ENCODE measurements around the gene LTBP3. TPM values are rescaled to one million over a fixed set of nuclear protein-coding genes. Genes with fewer than 3 reads are reported as not detected.

Gene LTBP3
- total and polyA plus RNA-seq, 2 donors from 2014 or later, result 61.6 to 165 TPM

DNA sequence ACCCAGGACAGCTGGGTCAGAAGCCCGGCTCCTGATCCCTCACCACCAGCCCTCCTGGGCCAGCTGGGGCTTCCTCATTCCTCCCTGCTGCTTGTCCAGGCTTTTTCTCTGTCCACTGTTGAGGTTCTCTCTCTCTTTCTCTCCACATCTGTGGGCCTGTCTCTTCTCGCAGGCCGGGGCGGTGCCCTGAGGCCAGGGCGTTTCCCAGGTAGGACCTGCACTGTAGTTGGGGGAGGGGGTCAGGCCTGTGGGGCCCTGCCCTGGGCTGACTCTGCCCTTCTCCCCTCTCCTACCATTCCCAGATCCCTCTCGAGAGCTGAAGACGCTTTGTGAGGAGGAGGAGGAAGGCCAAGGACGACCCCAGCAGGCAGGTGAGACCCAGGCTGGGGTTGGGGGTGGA lies 22.6 kb upstream of the LTBP3 start:
- Histone ChIP-seq H3K9me3 (ENCODE audit: control insufficient read depth in 2 of 3, insufficient read depth in 1 of 3, low read length in 3 of 3) (no peaks in the 10 kb centered on the region), H3K36me3 (ENCODE audit: control insufficient read depth in 2 of 3, insufficient read depth in 3 of 3, low read length in 3 of 3) (peaks cover 0 to 5% (median 0%) of the 10 kb centered on the region in 3 donors), H3K4me1 (ENCODE audit: control insufficient read depth in 2 of 3, insufficient read depth in 2 of 3, low read depth in 1 of 3, low read length in 3 of 3) (peaks cover 0 to 14% (median 0%) of the 10 kb centered on the region in 3 donors), H3K27me3 (ENCODE audit: control insufficient read depth, insufficient read depth, low read length) (no peaks in the 10 kb centered on the region), H3K4me3 (ENCODE audit: low read length in 3 of 3) (no peak overlapping the region), H3K9ac (ENCODE audit: low read length in 3 of 3) (no peak overlapping the region), H3K27ac (ENCODE audit: low read depth in 2 of 2, low read length in 2 of 2) (no peak overlapping the region)
- DNase-seq (no peak), FAIRE-seq (no peak)
- intact Hi-C loops (cut with DNase I), result no loop called here
- TF ChIP-seq, protein P1, sequence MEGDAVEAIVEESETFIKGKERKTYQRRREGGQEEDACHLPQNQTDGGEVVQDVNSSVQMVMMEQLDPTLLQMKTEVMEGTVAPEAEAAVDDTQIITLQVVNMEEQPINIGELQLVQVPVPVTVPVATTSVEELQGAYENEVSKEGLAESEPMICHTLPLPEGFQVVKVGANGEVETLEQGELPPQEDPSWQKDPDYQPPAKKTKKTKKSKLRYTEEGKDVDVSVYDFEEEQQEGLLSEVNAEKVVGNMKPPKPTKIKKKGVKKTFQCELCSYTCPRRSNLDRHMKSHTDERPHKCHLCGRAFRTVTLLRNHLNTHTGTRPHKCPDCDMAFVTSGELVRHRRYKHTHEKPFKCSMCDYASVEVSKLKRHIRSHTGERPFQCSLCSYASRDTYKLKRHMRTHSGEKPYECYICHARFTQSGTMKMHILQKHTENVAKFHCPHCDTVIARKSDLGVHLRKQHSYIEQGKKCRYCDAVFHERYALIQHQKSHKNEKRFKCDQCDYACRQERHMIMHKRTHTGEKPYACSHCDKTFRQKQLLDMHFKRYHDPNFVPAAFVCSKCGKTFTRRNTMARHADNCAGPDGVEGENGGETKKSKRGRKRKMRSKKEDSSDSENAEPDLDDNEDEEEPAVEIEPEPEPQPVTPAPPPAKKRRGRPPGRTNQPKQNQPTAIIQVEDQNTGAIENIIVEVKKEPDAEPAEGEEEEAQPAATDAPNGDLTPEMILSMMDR (IDR thresholded peaks at IDR 0.05; ENCODE audit: borderline replicate concordance, extremely low read depth, insufficient read depth), result no peak

DNA sequence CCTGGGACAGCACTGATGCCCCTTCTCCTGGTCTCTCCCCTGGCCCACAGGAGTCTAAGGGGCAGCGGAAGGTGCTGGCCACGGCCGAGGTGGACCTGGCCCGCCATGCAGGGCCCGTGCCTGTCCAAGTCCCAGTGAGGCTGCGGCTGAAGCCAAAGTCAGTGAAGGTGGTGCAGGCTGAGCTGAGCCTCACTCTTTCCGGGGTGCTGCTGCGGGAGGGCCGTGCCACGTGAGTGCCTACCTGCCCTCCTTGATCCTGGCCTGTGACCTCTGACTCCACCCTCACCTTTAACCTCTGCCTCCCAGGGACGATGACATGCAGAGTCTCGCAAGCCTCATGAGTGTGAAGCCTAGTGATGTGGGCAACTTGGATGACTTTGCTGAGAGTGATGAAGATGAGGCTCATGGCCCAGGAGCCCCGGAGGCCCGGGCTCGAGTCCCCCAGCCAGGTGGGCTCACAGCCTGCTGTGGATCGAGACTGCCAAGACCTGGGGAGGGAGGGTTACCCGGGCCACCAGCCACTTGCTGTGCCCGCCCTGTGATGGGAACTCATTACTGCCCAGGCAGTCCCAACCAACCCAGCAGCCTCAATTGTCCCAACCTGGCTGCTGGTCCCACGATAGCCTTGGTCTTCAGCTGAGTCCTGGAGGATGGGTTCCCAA lies 22.0 kb upstream of the LTBP3 start:
- Histone ChIP-seq H3K36me3 (ENCODE audit: control insufficient read depth in 2 of 3, insufficient read depth in 3 of 3, low read length in 3 of 3) (peaks cover 0 to 5% (median 0%) of the 10 kb centered on the region in 3 donors), H3K9me3 (ENCODE audit: control insufficient read depth in 2 of 3, insufficient read depth in 1 of 3, low read length in 3 of 3) (no peaks in the 10 kb centered on the region), H3K9ac (ENCODE audit: low read length in 3 of 3) (no peak overlapping the region), H3K4me3 (ENCODE audit: low read length in 3 of 3) (no peak overlapping the region), H3K4me1 (ENCODE audit: control insufficient read depth in 2 of 3, insufficient read depth in 2 of 3, low read depth in 1 of 3, low read length in 3 of 3) (peaks cover 0 to 19% (median under 1%) of the 10 kb centered on the region in 3 donors), H3K27me3 (ENCODE audit: control insufficient read depth, insufficient read depth, low read length) (no peaks in the 10 kb centered on the region), H3K27ac (ENCODE audit: low read depth in 2 of 2, low read length in 2 of 2) (no peak overlapping the region)
- DNase-seq (no peak), FAIRE-seq (no peak)
- intact Hi-C loops (cut with DNase I), result no loop called here
- TF ChIP-seq, protein P1 (IDR thresholded peaks at IDR 0.05; ENCODE audit: borderline replicate concordance, extremely low read depth, insufficient read depth), result no peak

DNA sequence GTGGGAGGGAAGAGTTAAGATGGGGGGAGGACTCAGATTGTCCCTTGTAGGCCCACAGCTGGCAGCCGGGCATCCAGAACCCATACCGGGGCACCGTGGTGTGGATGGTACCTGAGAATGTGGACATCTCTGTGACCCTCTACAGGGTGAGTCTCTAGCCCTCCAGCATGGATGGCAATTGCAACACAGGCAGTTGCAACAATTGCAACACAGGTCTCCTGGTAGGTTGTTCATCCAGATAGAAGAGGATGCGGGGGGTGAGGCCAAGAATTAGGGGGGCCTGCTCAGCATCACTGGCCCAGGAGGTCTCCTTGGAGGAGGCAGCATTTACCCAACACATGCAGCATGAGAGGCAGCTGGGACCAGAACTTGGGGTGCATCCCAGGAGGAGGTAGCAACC lies 21.1 kb upstream of the LTBP3 start:
- no peak overlapping the region for H3K27ac ChIP-seq (ENCODE audit: low read depth in 2 of 2, low read length in 2 of 2)
- peaks cover 0 to 24% (median 6%) of the 10 kb centered on the region in 3 donors for H3K4me1 ChIP-seq (ENCODE audit: control insufficient read depth in 2 of 3, insufficient read depth in 2 of 3, low read depth in 1 of 3, low read length in 3 of 3)
- TF ChIP-seq, protein P1 (IDR thresholded peaks at IDR 0.05; ENCODE audit: borderline replicate concordance, extremely low read depth, insufficient read depth), result no peak
- intact Hi-C loops (cut with DNase I), result no loop called here
- FAIRE-seq (no peak), DNase-seq (no peak)
- H3K27me3 ChIP-seq (ENCODE audit: control insufficient read depth, insufficient read depth, low read length), result no peaks in the 10 kb centered on the region
- H3K9me3 ChIP-seq (ENCODE audit: control insufficient read depth in 2 of 3, insufficient read depth in 1 of 3, low read length in 3 of 3), result no peaks in the 10 kb centered on the region
- peaks cover 0 to 5% (median 0%) of the 10 kb centered on the region in 3 donors for H3K36me3 ChIP-seq (ENCODE audit: control insufficient read depth in 2 of 3, insufficient read depth in 3 of 3, low read length in 3 of 3)
- no peak overlapping the region for H3K4me3 ChIP-seq (ENCODE audit: low read length in 3 of 3)
- no peak overlapping the region for H3K9ac ChIP-seq (ENCODE audit: low read length in 3 of 3)

All from kidney (tissue), 14 donors.